ENCODE measurements around the gene LST1.

- TF ChIP-seq CTCF (conservative IDR thresholded peaks at IDR 0.05): peak; percentile 63; the same call in 1 of the 2 replicates
- no peak; the same call in 1 of the 2 replicates for TF ChIP-seq ZFX (IDR thresholded peaks at IDR 0.05)
These were observed 38.9 kb upstream of the LST1 start, which contains the start of gene NFKBIL1 for GRCh38 chr6:31546958-31547726.
